Neural progenitor cell (in vitro differentiated cells): Measurements from ENCODE around the gene LASP1. TPM values are rescaled to one million over a fixed set of nuclear protein-coding genes. Genes with fewer than 3 reads are reported as not detected.

Experiments
- DNase-seq: peaks from one replicate; pipeline ENCODE4 v3.0.0-alpha.2; 2016; ENCODE audit warnings: low spot score
- H2AFZ ChIP-seq: fragments of 200-600 bp; sonication (generic); replicated peaks from 2 replicates; pipeline ENCODE4 v1.6.1; 2016; ENCODE audit warnings: antibody characterized with exemption
- H3F3A ChIP-seq: fragments of 200-600 bp; sonication (generic); 2 replicates; pipeline ENCODE4 v1.6.1; 2016; ENCODE audit warnings: antibody characterized with exemption, low read depth
- H3K27ac ChIP-seq: fragments of 200-600 bp; sonication (generic); 2 replicates; pipeline ENCODE4 v1.5.1; 2016; ENCODE audit warnings: mild to moderate bottlenecking
- H3K27me3 ChIP-seq: fragments of 200-600 bp; sonication (generic); 2 replicates; pipeline ENCODE4 v1.6.1; 2016; ENCODE audit warnings: mild to moderate bottlenecking, moderate library complexity
- H3K36me3 ChIP-seq: fragments of 200-600 bp; sonication (generic); 2 replicates; pipeline ENCODE4 v1.5.1; 2016
- H3K4me1 ChIP-seq: fragments of 200-600 bp; sonication (generic); 2 replicates; pipeline ENCODE4 v1.6.1; 2016; ENCODE audit warnings: mixed run types
- H3K4me2 ChIP-seq: fragments of 200-600 bp; sonication (generic); 2 replicates; pipeline ENCODE4 v1.6.1; 2016
- H3K4me3 ChIP-seq: fragments of 200-600 bp; sonication (generic); 2 replicates; pipeline ENCODE4 v1.5.1; 2016
- H3K79me2 ChIP-seq: fragments of 200-600 bp; sonication (generic); 2 replicates; pipeline ENCODE4 v1.6.1; 2016; ENCODE audit warnings: low read depth
- H3K9ac ChIP-seq: fragments of 200-600 bp; sonication (generic); 2 replicates; pipeline ENCODE4 v1.6.1; 2016
- H3K9me3 ChIP-seq: fragments of 200-600 bp; sonication (generic); 2 replicates; pipeline ENCODE4 v1.5.1; 2016; ENCODE audit warnings: low read depth
- H4K20me1 ChIP-seq: fragments of 200-600 bp; sonication (generic); 2 replicates; pipeline ENCODE4 v1.6.1; 2016; ENCODE audit warnings: low read depth
- H3K27ac Mint-ChIP-seq: 3 replicates; pipeline ENCODE4 v1.8.0; 2021; ENCODE audit warnings: mixed read lengths
- H3K27me3 Mint-ChIP-seq: 2 replicates; pipeline ENCODE4 v1.8.0; 2022; ENCODE audit warnings: low read depth, mild to moderate bottlenecking, inconsistent platforms, moderate library complexity, mixed read lengths; ENCODE audit not compliant: insufficient read depth
- H3K36me3 Mint-ChIP-seq: 3 replicates; pipeline ENCODE4 v1.8.0; 2021; ENCODE audit warnings: mixed read lengths
- H3K4me1 Mint-ChIP-seq: 3 replicates; pipeline ENCODE4 v1.8.0; 2021; ENCODE audit warnings: mixed read lengths
- H3K4me3 Mint-ChIP-seq: 3 replicates; pipeline ENCODE4 v1.8.0; 2021; ENCODE audit warnings: mild to moderate bottlenecking, moderate library complexity, mixed read lengths
- H3K9me3 Mint-ChIP-seq: 3 replicates; pipeline ENCODE4 v1.8.0; 2020; ENCODE audit warnings: mixed read lengths
- EZH2 ChIP-seq: fragments of 200-600 bp; sonication (generic); IDR thresholded peaks from 2 replicates; pipeline ENCODE4 v1.6.1; 2017; ENCODE audit warnings: antibody characterized with exemption, mild to moderate bottlenecking, moderate library complexity
- EZH2phosphoT487 ChIP-seq: fragments of 200-600 bp; sonication (generic); IDR thresholded peaks from 2 replicates; pipeline ENCODE4 v1.6.1; 2017; ENCODE audit warnings: antibody characterized with exemption
- total RNA-seq: library from RNA; depleted of rRNA; stranded (reverse); fragments of >200 nt; gene quantifications from 2 replicates; pipeline ENCODE4 v1.2.3, GENCODE V29; 2015; ENCODE audit warnings: low replicate concordance
- TF ChIP-seq, protein P1 (sequence below): fragments of 200-600 bp; sonication (generic); IDR thresholded peaks from 2 replicates; pipeline ENCODE4 v1.5.1; 2017; ENCODE audit warnings: antibody characterized with exemption, mild to moderate bottlenecking

The LASP1 gene
- total RNA-seq, 1 donor from 2014 or later, result 45.2 TPM

DNA sequence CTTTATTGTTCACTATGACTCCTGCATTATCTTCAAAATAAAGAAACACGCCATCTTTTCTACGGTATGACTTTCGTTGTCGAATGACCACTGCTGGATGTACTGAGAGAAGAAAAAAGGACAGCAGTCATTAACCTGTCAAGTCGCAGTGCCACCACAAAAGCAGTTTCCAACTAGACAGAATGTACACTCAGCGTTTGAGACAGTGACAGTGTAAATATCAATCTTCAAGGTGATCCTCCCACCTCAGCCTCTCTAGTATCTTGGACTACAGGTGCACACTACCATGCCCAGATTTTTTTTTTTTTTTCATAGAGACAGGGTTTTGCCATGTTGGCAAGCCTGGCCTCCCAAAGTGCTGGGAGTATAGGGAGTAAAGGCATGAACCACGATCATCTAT, 19.5 kb upstream of the LASP1 start:
- H3K27ac Mint-ChIP-seq, result no peak overlapping the region
- Histone ChIP-seq H3F3A (peaks cover 77% of the 10 kb centered on the region), H3K4me3 (peak overlapping the region; percentile 60), H3K79me2 (peaks cover 45% of the 10 kb centered on the region), H3K4me1 (peaks cover 14% of the 10 kb centered on the region), H3K4me2 (peak overlapping the region; percentile 86), H3K27me3 (no peaks in the 10 kb centered on the region), H3K9ac (no peak overlapping the region), H2AFZ (no peak overlapping the region), H3K36me3 (peaks cover 36% of the 10 kb centered on the region), H3K27ac (no peak overlapping the region), H4K20me1 (peaks cover 45% of the 10 kb centered on the region), H3K9me3 (no peaks in the 10 kb centered on the region)
- H3K9me3 Mint-ChIP-seq, result no peaks in the 10 kb centered on the region
- DNase-seq, result no peak
- peak overlapping the region; percentile 69 for H3K4me3 Mint-ChIP-seq
- peaks cover 8% of the 10 kb centered on the region for H3K27me3 Mint-ChIP-seq
- H3K36me3 Mint-ChIP-seq, result peaks cover 37% of the 10 kb centered on the region
- no peak for TF ChIP-seq EZH2
- TF ChIP-seq, protein P1, sequence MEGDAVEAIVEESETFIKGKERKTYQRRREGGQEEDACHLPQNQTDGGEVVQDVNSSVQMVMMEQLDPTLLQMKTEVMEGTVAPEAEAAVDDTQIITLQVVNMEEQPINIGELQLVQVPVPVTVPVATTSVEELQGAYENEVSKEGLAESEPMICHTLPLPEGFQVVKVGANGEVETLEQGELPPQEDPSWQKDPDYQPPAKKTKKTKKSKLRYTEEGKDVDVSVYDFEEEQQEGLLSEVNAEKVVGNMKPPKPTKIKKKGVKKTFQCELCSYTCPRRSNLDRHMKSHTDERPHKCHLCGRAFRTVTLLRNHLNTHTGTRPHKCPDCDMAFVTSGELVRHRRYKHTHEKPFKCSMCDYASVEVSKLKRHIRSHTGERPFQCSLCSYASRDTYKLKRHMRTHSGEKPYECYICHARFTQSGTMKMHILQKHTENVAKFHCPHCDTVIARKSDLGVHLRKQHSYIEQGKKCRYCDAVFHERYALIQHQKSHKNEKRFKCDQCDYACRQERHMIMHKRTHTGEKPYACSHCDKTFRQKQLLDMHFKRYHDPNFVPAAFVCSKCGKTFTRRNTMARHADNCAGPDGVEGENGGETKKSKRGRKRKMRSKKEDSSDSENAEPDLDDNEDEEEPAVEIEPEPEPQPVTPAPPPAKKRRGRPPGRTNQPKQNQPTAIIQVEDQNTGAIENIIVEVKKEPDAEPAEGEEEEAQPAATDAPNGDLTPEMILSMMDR, result no peak
- no peak for TF ChIP-seq EZH2phosphoT487
- H3K4me1 Mint-ChIP-seq, result peaks cover 39% of the 10 kb centered on the region

DNA sequence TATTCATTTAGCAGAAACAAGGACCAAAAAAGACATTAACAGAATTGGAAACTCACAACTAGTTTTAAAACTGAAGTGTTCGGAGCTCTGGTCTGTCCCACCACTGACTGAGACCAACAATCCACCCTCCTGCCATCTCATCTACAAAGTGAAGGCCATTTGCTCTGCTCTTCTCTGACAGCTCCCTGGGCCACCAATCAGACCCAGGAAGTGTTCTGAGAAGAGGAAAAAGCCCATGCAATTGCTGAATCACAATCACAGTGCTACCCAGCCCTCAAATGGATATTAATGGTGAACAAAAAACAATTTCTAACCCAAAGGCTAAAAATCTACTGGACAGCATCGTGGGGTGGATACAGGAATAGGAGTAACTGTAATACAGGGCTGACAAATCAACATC, 18.4 kb upstream of the LASP1 start:
- H3K4me1 Mint-ChIP-seq, result peaks cover 39% of the 10 kb centered on the region
- DNase-seq, result no peak
- Histone ChIP-seq H3K36me3 (peaks cover 36% of the 10 kb centered on the region), H4K20me1 (peaks cover 45% of the 10 kb centered on the region), H2AFZ (no peak overlapping the region), H3K79me2 (peaks cover 45% of the 10 kb centered on the region), H3K27ac (no peak overlapping the region), H3K4me1 (peaks cover 14% of the 10 kb centered on the region), H3K9ac (peak overlapping the region; percentile 97), H3K27me3 (no peaks in the 10 kb centered on the region), H3K4me2 (peak overlapping the region; percentile 86), H3F3A (peaks cover 71% of the 10 kb centered on the region), H3K4me3 (peak overlapping the region; percentile 60), H3K9me3 (no peaks in the 10 kb centered on the region)
- TF ChIP-seq EZH2phosphoT487, result no peak
- TF ChIP-seq, protein P1, result no peak
- TF ChIP-seq EZH2, result no peak
- peaks cover 37% of the 10 kb centered on the region for H3K36me3 Mint-ChIP-seq
- peak overlapping the region; percentile 99 for H3K4me3 Mint-ChIP-seq
- no peaks in the 10 kb centered on the region for H3K9me3 Mint-ChIP-seq
- peaks cover 8% of the 10 kb centered on the region for H3K27me3 Mint-ChIP-seq
- H3K27ac Mint-ChIP-seq, result no peak overlapping the region

DNA sequence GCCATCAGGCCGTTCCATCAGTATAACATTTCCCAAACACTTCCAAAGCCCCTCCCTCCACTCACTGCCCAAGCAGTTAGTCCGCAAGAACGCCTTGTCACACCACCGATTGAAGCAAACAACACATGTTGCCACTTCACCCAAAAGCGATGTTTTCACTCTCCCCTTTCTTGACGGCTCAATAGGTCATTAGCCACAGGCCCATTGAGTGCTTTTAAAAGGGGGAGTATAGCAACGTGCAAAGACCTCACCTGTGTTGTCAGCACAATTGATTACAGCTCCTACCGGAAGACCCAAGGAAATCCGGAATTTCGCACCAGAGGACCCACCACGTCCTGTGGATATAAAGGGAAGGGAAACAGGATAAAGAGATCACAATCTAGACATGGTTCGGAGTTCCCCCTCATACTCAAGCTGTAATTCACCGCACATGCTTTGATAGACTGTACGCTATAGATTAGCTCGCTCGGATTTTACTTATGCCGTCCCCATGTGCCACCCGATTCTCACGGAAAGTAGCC, 17.0 kb upstream of the LASP1 start:
- H3K79me2 ChIP-seq, result peaks cover 45% of the 10 kb centered on the region
- DNase-seq, result no peak
- Mint-ChIP-seq H3K4me3 (peak overlapping the region; percentile 99), H3K27ac (peak overlapping the region; percentile 100), H3K27me3 (peaks cover 9% of the 10 kb centered on the region), H3K9me3 (no peaks in the 10 kb centered on the region), H3K4me1 (peaks cover 39% of the 10 kb centered on the region), H3K36me3 (peaks cover 36% of the 10 kb centered on the region)
- H2AFZ ChIP-seq, result peak overlapping the region; percentile 70
- H3K4me2 ChIP-seq, result peak overlapping the region; percentile 86
- no peaks in the 10 kb centered on the region for H3K9me3 ChIP-seq
- peak overlapping the region; percentile 92 for H3K27ac ChIP-seq
- H3F3A ChIP-seq, result peaks cover 59% of the 10 kb centered on the region
- no peaks in the 10 kb centered on the region for H3K27me3 ChIP-seq
- peaks cover 45% of the 10 kb centered on the region for H4K20me1 ChIP-seq
- H3K36me3 ChIP-seq, result peaks cover 36% of the 10 kb centered on the region
- peak overlapping the region; percentile 60 for H3K4me3 ChIP-seq
- H3K9ac ChIP-seq, result peak overlapping the region; percentile 97
- TF ChIP-seq EZH2 (no peak), EZH2phosphoT487 (no peak)
- TF ChIP-seq, protein P1, result no peak
- peaks cover 14% of the 10 kb centered on the region for H3K4me1 ChIP-seq
